Left renal pelvis (tissue), 4 donors: ENCODE results near the gene ZNF527. TPM values are rescaled to one million over a fixed set of nuclear protein-coding genes. Genes with fewer than 3 reads are reported as not detected.

ENCODE experiments used
- polyA plus RNA-seq, 4 donors: library from polyadenylated mRNA; unstranded; fragments of 120-200 nt; gene quantifications; one replicate each; pipeline ENCODE4 v1.2.1, GENCODE V29; 2013; ENCODE audit not compliant: insufficient read length in 4 of 4

ZNF527 gene
- polyA plus RNA-seq, 4 donors, result 9.2 to 14.8 (median 10.5) TPM

Other genes starting within 250 kb of the ZNF527 start
- 10 to 100 TPM; 14.9 to 19.7 (median 16.5) TPM for gene ZNF585A, start 198.4 kb upstream of the ZNF527 start, polyA plus RNA-seq
- gene ZNF585B, start 160.6 kb upstream of the ZNF527 start, polyA plus RNA-seq, result 10 to 100 TPM; 16.7 to 19.9 (median 17.5) TPM
- 10 to 100 TPM; 12.0 to 13.6 (median 13.0) TPM for gene ZNF383, start 152.9 kb upstream of the ZNF527 start, polyA plus RNA-seq
- 10 to 100 TPM in 3 of 4 donors, 1 to 10 TPM in 1; 10.0 to 17.7 (median 12.1) TPM for gene ZNF569, start 96.3 kb downstream of the ZNF527 start, polyA plus RNA-seq
- 10 to 100 TPM in 3 of 4 donors, 1 to 10 TPM in 1; 9.5 to 12.3 (median 11.3) TPM for gene ZNF570, start 98.3 kb downstream of the ZNF527 start, polyA plus RNA-seq
- 10 to 100 TPM; 19.7 to 30.1 (median 21.5) TPM for gene ZNF793, start 135.8 kb downstream of the ZNF527 start, polyA plus RNA-seq
- gene ZNF571, start 223.7 kb downstream of the ZNF527 start, polyA plus RNA-seq, result 10 to 100 TPM in 3 of 4 donors, 1 to 10 TPM in 1; 9.0 to 12.1 (median 10.8) TPM
- gene ZNF540, start 223.8 kb downstream of the ZNF527 start, polyA plus RNA-seq, result 1 to 10 TPM; 3.5 to 5.0 (median 4.9) TPM